Adrenal gland (tissue), 5 donors: Measurements from ENCODE around the gene SP140L.

Experiments
- POLR2A ChIP-seq, 2 donors: fragments of 450-650 bp; IDR thresholded peaks; one replicate each; pipeline ENCODE4 v1.6.1; 2017; ENCODE audit warnings: antibody characterized with exemption in 2 of 2, mild to moderate bottlenecking in 2 of 2, moderate library complexity in 1 of 2
- TF ChIP-seq, protein P1 (sequence below), 6 experiments: fragments of 450-650 bp in 4 of 6; fragments of 200-600 bp in 2 of 6; sonication (generic) in 1 of 6; IDR thresholded peaks; 1 replicate in 5 of 6; 2 replicates in 1 of 6; pipeline versions ENCODE4 v1.5.1 to v1.8.0; 2016 to 2021; ENCODE audit warnings: antibody characterized with exemption in 6 of 6, mild to moderate bottlenecking in 2 of 6, moderate library complexity in 1 of 6
- donor health status: DM: no; HTN: no; CAD: no.

DNA sequence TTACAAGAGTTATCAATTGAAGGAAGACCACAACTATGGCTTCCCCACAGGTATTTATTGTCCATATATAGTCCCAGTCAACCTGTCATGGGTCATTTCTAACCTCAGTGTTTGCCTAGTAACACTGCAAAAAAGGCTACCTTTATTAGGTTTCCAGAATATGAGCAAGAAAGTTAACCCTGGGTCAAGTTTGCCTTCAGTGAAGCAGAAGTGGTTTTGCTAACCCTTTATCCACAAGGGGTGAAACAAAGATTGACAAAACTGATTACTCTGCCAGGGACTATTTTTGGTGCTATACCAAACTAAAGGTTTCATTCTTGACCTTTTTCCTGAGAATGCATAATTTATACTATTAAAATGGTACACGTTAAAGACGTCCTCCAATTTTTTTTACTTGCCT lies 117.8 kb downstream of the SP140L start:
- TF ChIP-seq, protein P1, sequence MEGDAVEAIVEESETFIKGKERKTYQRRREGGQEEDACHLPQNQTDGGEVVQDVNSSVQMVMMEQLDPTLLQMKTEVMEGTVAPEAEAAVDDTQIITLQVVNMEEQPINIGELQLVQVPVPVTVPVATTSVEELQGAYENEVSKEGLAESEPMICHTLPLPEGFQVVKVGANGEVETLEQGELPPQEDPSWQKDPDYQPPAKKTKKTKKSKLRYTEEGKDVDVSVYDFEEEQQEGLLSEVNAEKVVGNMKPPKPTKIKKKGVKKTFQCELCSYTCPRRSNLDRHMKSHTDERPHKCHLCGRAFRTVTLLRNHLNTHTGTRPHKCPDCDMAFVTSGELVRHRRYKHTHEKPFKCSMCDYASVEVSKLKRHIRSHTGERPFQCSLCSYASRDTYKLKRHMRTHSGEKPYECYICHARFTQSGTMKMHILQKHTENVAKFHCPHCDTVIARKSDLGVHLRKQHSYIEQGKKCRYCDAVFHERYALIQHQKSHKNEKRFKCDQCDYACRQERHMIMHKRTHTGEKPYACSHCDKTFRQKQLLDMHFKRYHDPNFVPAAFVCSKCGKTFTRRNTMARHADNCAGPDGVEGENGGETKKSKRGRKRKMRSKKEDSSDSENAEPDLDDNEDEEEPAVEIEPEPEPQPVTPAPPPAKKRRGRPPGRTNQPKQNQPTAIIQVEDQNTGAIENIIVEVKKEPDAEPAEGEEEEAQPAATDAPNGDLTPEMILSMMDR (IDR thresholded peaks at IDR 0.05) = no peak
- no peak for TF ChIP-seq POLR2A (IDR thresholded peaks at IDR 0.05)
